Pancreas (tissue), 10 donors: ENCODE data around the gene MB. TPM values are rescaled to one million over a fixed set of nuclear protein-coding genes. Genes with fewer than 3 reads are reported as not detected.
A peak's percentile ranks its signal among the peaks of the same experiment; 100 is the strongest.
"Not testable (repeated sequence)": the region's sequence is repeated elsewhere in the genome, so short reads cannot be mapped to it uniquely, and the experiment has no call there.

Experiments
- ATAC-seq, 4 donors: fragments of 200-7000 bp; cut with Tn5 transposase; one replicate each; pipeline versions ENCODE4 v1.8.0 to v1.9.1; 2020; ENCODE audit warnings: mild to moderate bottlenecking in 4 of 4, moderate library complexity in 4 of 4
- DNase-seq, 6 donors: peaks; one replicate each; pipeline ENCODE4 v3.0.0-alpha.2; 2020
- FAIRE-seq: peaks from 2 replicates; lab custom pipeline; 2012; peaks lifted over from hg19 to GRCh38; lab: Jason Lieb, UNC
- H3K27ac ChIP-seq, 4 donors: fragments of 200-600 bp; sonication (generic); 1 replicate in 3 of 4; 2 replicates in 1 of 4; pipeline versions ENCODE4 v1.5.0 to v1.8.0; 2020
- H3K27me3 ChIP-seq, 4 donors: fragments of 200-600 bp; one replicate each; pipeline ENCODE4 v1.8.0; 2021
- H3K36me3 ChIP-seq, 3 donors: fragments of 200-600 bp; sonication (generic) in 1 of 3; one replicate each; pipeline versions ENCODE4 v1.5.0 to v1.8.0; 2020 to 2021
- H3K4me1 ChIP-seq, 3 donors: fragments of 200-600 bp; one replicate each; pipeline ENCODE4 v1.8.0; 2021
- H3K4me3 ChIP-seq, 4 donors: fragments of 200-600 bp; sonication (generic) in 2 of 4; one replicate each; pipeline versions ENCODE4 v1.5.0 to v1.8.0; 2020 to 2021
- H3K9me3 ChIP-seq, 4 donors: fragments of 200-600 bp; one replicate each; pipeline ENCODE4 v1.8.0; 2021
- CTCF ChIP-seq, 4 donors: fragments of 200-600 bp; sonication (generic) in 3 of 4; IDR thresholded peaks; one replicate each; pipeline versions ENCODE4 v1.5.0 to v1.8.0; 2021; ENCODE audit warnings: antibody characterized with exemption in 4 of 4
- WGBS, 2 donors: extraction: QIAGEN DNeasy Blood & Tissue Kit; methylation state at CpG; one replicate each; pipeline ENCODE4 v1.1.7; 2013; 5-methylcytosine and 5-hydroxymethylcytosine counted together
- intact Hi-C, 3 donors: fragments of 100-400 bp; cut with DNase I; formaldehyde crosslinking; loops; one replicate each; pipeline versions ENCODE4 v1.11.1 to v1.14.2; 2022
- polyA plus RNA-seq, 2 donors: library from polyadenylated mRNA; stranded (reverse); fragments of 200-250 nt; gene quantifications; one replicate each; pipeline ENCODE4 v1.2.3, GENCODE V29; 2013
- total RNA-seq, 6 donors: library from RNA; stranded (reverse); fragmentation: NEBNext Ultra II Directional in 4 of 6; extraction: Animal tissue kit (Norgen Biotek cat#: 25700) in 4 of 6; gene quantifications; one replicate each; pipeline versions ENCODE4 v1.2.1 to v1.2.4, GENCODE V29; 2021 to 2023
- donor health status: healthy with polysubstance abuse.
- donor health status: DM: no; HTN: no; CAD: no; lungs with moderate emphysema.
- donor health status: DM: no; HTN: no; CAD: no.
- donor health status: control.
- donor health status: control.
- donor health status: Bipolar disorder and iron deficiency.
- donor health status: DM: yes; HTN: yes; CAD: no.
- donor health status: DM: no; HTN: no; CAD: no.
- donor health status: DM: no; HTN: no; CAD: no.
- donor health status: DM: yes; HTN: yes; CAD: no.

Gene MB
- total and polyA plus RNA-seq, 8 donors, result 0.46 to 6.6 (median 1.2) TPM; not detected in 2

GRCh38 chr22:35625763-35626432 is 8.8 kb upstream of the MB start:
- DNase-seq, result no peak

GRCh38 chr22:35624547-35624946 is 7.4 kb upstream of the MB start:
- DNase-seq, result no peak
- intact Hi-C loops, result loop anchor here in 2 of 3 donors (5.0 to 10.0 kb wide), 3 partner anchors 192 to 490 kb away; no protein-coding TSS in a partner anchor
- H3K27me3 ChIP-seq, result no peaks in the 10 kb centered on the region
- H3K9me3 ChIP-seq, result no peaks in the 10 kb centered on the region
- ATAC-seq, result no peak
- no peak overlapping the region for H3K27ac ChIP-seq
- H3K4me3 ChIP-seq, result no peak overlapping the region
- 81 to 84% methylated on average over 6 of the region's 6 CpGs for WGBS, 2 donors
- no peak for FAIRE-seq
- H3K4me1 ChIP-seq, result peaks cover 0 to 13% (median 0%) of the 10 kb centered on the region in 3 donors
- no peak for TF ChIP-seq CTCF (IDR thresholded peaks at IDR 0.05)
- H3K36me3 ChIP-seq, result no peaks in the 10 kb centered on the region

More at GRCh38 chr22:35625763-35626432, 8.8 kb upstream of the MB start:
- H3K36me3 ChIP-seq, result no peaks in the 10 kb centered on the region
- H3K9me3 ChIP-seq, result no peaks in the 10 kb centered on the region
- no peak overlapping the region for H3K27ac ChIP-seq
- ATAC-seq (no peak), FAIRE-seq (no peak)
- intact Hi-C loops, result loop anchor here in 2 of 3 donors (10.0 kb wide), 2 partner anchors 299 to 489 kb away; no protein-coding TSS in a partner anchor
- H3K4me3 ChIP-seq, result no peak overlapping the region
- no peak for TF ChIP-seq CTCF (IDR thresholded peaks at IDR 0.05)
- H3K4me1 ChIP-seq, result peaks cover 0 to 13% (median 0%) of the 10 kb centered on the region in 3 donors
- no peaks in the 10 kb centered on the region for H3K27me3 ChIP-seq
- WGBS, 2 donors, result 62 to 67% methylated on average over 10 of the region's 10 CpGs

GRCh38 chr22:35623885-35624284 is 6.8 kb upstream of the MB start:
- ATAC-seq, H3K4me3 ChIP-seq, DNase-seq, H3K9me3 ChIP-seq, H3K27ac ChIP-seq, H3K36me3 ChIP-seq, FAIRE-seq, H3K27me3 ChIP-seq: not testable (repeated sequence)
- H3K4me1 ChIP-seq, result peaks cover 0 to 13% (median 0%) of the 10 kb centered on the region in 3 donors
- 88 to 93% methylated on average over 5 of the region's 5 CpGs for WGBS, 2 donors
- intact Hi-C loops, result loop anchor here in 2 of 3 donors (5.0 to 10.0 kb wide), 3 partner anchors 192 to 491 kb away; no protein-coding TSS in a partner anchor

GRCh38 chr22:35622191-35622913 is 5.2 kb upstream of the MB start:
- no peak for FAIRE-seq
- Histone ChIP-seq H3K36me3 (no peaks in the 10 kb centered on the region), H3K27ac (peak overlapping the region in 2 of 4 donors; percentile 33 to 46), H3K27me3 (no peaks in the 10 kb centered on the region), H3K4me1 (peaks cover 0 to 13% (median 0%) of the 10 kb centered on the region in 3 donors), H3K4me3 (no peak overlapping the region), H3K9me3 (no peaks in the 10 kb centered on the region)
- no peak for TF ChIP-seq CTCF (IDR thresholded peaks at IDR 0.05)
- ATAC-seq, result peak in 3 of 4 donors; percentile 33 to 48 (median 42)
- intact Hi-C loops, result loop anchor here in 2 of 3 donors (5.0 to 10.0 kb wide), 3 partner anchors 190 to 492 kb away; no protein-coding TSS in a partner anchor
- DNase-seq, result peak; percentile 26 to 82 (median 62)
- WGBS, 2 donors, result 50 to 53% methylated on average over 8 to 9 of the region's 9 CpGs

- TF ChIP-seq CTCF (IDR thresholded peaks at IDR 0.05), result no peak
- Histone ChIP-seq H3K27ac (peak overlapping the region in 1 of 4 donors; percentile 46), H3K4me1 (peaks cover 0 to 10% (median 0%) of the 10 kb centered on the region in 3 donors), H3K4me3 (no peak overlapping the region), H3K36me3 (no peaks in the 10 kb centered on the region), H3K9me3 (no peaks in the 10 kb centered on the region), H3K27me3 (no peaks in the 10 kb centered on the region)
- WGBS, 2 donors, result 80 to 88% methylated on average over 6 of the region's 6 CpGs
- DNase-seq, result no peak
- no peak for ATAC-seq
- intact Hi-C loops, result loop anchor here in 2 of 3 donors (5.0 to 10.0 kb wide), 3 partner anchors 189 to 493 kb away; no protein-coding TSS in a partner anchor
- FAIRE-seq, result no peak
Measured at GRCh38 chr22:35621451-35621850, 4.3 kb upstream of the MB start.
